ENCODE measurements around the gene FAM120AOS.

The FAM120AOS gene

DNA sequence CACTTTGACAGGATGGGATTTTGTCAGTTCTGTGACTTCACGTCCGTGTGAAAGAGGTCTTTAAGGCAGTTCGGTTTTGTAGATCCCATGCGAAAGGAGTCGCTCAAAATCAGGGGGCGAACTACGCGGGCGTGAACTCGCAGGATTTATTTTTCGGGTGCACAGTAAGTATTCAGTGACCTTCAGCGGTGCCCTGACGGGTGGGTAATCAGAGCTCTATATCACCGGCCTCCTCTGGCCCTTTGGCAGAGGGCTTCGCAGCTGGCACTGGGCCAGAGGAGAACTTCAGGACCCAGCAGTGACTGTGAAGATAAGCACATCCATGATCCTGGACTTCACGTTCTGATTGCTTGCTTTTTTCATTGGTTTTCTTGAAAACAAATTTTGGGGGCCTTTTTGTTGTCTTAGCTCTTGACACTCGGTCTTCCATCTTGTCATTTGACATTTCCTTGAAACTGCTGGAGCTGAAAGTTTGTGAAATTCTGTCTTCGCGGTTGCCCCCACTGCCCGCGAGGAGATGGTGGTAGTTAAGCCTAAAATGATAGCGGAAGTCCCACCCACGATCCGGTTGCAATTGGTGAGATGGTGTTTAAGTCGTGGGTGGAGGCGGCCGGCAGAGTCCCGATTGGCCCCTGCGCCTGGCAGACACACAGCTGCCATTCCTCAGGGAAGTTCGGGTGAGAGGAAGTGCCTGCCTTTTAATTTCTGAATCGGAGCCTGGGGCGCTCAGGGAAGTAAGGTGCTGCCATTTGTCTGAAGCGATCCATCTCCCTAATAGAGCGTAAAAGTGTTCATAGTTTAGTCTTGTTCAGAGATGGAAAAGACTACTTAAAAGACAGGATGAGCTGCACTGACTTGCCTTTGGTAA, at the start of gene FAM120AOS:
Gene FAM120AOS (minus strand): TSS at position 535 of the 868 bp plus-strand sequence. CDS start 872 bp downstream, outside the sequence.
- DNase-seq (ENCODE audit: low spot score) = peak; percentile 98

DNA sequence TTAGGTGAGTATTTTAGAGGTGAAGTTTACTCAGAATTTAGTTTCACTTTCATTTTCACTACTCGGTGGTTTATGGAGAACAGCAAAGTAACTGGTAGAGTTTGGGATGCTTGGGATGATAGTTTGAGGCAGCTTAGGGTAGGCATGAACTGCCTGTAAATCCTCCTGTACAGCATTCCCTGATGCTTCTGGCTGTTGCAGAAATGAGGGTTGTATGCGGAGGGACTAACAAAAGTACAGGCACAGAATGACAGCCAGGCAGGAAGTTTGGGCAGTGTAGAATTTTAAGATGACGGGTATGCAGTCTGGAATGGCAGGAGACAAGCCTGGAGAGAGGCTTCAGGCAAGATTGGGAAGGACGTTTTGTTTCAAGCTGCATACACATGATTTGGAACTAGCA, 48.0 kb upstream of the FAM120AOS start:
- DNase-seq (ENCODE audit: low spot score) = no peak

DNA sequence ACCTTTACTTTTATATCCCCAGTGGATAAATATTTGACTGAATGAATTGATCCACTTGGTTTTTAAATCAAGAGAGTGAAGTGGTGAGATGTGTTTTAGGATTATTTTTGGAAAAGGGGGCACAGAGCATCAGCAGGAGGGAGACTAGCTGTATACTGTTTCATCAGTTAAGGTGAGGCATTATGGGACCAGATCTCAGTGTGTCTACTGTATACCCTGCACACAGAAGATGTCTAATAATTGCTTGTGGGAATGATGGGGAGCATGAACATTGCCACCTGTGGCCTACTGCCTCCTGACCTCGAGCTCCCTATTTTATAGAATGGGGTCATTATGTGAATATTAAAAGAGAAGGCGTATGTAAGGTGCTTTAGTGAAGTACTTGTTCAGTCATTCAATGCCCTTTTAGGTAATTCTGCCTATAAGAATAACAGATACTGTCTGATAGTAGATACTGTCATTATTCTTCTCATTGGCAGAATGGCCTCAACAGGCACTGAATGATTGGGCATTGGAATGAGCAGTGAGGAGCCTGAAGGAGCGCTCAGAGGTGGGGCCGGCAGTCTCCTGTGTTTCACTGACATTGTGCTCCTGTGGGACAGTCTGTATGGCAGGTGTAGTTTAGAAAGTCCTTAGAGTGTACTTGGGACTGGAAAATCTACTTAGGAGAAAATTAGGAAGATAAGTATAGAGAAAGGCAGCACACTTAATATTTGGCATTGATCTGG, 47.4 kb upstream of the FAM120AOS start:
- no peak for DNase-seq (ENCODE audit: low spot score)

DNA sequence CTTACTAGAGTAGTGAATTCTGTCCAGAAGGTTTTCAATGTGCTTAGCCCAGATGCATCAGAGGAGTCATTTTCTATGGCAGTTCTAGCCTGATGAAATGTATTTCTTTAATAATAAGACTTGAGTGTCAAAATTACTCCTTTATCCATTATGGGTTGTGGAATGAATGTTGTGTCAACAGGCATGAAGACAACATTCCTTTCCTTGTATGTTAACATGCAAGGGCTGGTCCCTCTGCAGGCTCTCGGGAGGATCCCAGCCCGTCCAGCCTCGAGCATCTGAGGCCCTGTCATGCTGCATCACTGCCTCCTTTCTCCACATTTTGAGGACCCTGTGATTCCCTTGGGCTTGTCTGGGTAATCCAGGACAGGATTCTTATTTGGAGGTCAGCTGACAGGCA, 42.9 kb upstream of the FAM120AOS start:
- DNase-seq (ENCODE audit: low spot score) = no peak

DNA sequence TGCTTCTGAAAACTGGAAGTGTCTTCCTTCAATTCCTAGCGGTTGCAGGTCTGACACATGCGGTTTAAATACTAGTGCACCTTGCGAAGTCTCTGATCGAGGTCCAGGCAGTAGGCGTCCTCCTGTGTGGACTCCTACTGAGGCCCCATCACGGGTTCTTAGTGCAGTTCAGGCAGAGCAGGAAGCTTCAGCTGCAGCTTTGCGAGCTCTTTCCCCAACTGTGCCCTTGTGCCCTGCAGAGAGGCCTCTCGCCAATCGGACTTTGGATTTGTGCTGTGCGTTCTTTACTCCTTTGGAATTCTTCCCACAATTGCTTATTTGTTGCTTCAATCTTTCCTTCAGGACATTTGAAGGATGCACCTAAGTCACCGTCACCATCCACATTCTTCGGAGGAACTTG, 40.6 kb upstream of the FAM120AOS start:
- no peak for DNase-seq (ENCODE audit: low spot score)

DNA sequence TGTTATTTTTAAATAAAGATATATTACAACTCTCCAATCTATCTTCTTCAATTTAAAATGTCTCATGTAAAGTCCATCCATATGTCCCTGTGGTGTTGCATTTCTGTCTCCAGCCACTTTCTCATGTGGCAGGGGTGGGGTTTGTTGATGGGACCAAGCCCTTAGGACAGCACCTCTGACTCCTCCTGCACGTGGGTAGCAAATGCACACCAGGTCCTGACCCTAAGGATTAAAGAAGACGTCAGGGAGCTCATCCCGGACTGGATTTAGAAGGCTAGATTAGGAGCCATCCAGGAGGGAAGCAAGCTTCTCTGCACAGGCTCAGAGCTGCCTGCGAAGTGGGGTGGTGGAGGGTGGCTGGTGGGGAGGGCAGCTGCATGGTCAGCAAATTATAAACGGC, 38.9 kb upstream of the FAM120AOS start:
- DNase-seq (ENCODE audit: low spot score) = no peak

DNA sequence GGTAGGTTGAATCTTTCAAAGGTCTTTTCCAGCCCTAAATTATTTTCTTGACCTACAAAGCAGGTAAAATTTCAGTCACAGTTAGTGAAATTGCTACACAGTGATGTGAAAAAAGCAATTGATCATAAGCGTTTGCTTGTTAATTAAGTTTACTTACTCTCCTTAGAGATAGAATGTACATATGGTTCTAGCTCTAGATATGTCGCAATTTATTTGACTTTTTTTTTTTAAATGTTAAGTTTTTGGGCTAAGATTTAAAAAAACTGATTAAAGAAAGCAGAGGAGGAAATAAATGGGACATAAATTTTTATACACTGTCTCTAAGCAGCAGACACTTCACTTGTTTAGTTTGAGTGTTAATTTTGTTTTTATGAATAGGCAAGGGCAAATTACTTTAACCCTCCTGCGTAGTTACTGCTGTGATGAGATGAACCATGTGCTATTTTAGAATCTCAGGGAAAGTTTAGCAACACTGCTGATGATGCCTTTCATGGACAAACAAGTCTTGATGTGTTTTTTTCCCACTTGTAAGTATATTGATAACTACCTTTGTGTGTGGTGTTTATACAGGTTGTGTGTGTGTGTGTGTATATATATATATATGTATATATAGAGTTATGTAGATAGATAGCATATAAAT, 38.3 kb upstream of the FAM120AOS start:
- no peak for DNase-seq (ENCODE audit: low spot score)

DNA sequence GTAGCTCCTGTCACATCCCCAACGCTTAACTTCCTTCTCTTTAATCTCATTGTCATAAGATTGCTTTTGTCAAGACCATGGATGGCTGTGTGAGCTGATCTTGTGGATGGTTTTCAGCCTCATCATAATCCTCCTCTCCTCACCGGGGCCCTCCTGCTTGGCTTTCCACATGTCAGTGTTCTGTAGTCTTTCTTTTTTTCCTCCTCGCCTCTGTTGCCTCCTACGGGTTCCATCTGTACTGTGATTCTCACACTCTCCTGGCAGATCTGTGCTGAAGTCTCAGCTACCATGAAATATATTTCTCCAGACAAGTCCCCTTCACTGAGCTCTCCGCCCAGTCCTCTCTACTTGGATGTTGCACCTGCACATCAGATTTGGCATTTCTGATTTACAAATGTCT, 34.9 kb upstream of the FAM120AOS start:
- DNase-seq (ENCODE audit: low spot score) = no peak

DNA sequence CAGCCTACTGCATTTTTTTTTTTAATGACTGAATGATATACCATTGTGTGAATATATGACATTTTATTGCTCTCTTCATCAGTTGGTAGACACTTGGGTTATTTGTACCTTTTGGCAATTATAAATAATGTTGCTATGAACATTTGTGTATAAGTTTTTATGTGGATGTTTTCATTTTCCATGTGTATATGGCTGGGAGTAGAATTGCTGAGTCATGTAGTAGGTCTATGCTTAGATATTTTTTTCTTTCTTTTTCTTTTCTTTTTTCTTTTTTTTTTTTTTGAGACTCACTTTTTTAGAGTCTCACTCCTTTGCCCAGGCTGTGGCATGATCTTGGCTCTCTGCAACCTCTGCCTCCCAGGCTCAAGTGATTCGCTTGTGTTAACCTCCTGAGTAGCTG, 32.9 kb upstream of the FAM120AOS start:
- no peak for DNase-seq (ENCODE audit: low spot score)

DNA sequence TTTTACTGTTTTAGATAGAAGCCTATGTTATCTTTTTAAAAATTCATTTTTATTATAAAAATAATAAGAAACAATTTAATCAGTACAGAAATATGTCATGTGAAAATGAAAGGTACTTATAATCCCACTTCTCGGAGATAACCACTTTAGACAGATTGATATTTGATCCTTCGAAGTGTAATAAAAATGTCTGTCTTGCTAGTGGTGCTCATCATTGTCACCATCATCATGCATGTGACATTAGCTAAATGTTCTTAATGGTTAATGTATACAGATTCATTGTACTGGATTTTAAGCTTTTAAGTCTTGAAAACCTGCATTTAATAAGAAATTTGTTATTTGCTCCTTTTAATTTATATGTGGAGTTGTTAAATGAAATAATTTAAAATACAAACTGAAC, 30.1 kb upstream of the FAM120AOS start:
- DNase-seq (ENCODE audit: low spot score) = no peak

DNA sequence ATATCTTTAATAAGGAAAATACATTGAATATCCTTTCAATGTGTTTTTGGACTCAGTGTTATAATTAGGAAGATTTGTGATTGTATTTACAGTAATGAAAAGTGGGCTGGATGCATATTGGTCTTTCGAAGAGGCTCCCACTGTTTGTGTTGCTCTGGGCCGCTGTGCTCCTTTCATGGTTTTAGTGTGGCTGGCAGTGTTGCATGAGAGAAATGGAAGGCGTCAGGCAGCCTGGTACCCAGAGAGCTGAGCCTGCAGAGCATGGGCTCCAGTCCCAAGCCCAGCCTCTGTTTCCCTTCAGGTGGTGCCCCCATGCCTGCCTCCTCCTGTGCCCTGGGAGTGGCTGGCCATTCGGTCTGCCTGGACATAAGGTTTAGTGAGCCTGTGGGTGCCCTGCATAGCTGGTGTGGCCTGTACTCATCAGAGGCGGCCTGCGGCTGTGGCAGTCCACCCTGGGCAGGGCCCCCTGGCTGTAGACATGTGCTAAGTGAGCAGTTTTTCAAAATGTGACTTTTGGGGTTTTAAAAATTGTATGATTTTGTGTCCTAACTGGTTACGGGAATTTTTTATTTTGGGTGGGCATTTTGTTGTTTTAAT, 27.4 kb upstream of the FAM120AOS start:
- no peak for DNase-seq (ENCODE audit: low spot score)

DNA sequence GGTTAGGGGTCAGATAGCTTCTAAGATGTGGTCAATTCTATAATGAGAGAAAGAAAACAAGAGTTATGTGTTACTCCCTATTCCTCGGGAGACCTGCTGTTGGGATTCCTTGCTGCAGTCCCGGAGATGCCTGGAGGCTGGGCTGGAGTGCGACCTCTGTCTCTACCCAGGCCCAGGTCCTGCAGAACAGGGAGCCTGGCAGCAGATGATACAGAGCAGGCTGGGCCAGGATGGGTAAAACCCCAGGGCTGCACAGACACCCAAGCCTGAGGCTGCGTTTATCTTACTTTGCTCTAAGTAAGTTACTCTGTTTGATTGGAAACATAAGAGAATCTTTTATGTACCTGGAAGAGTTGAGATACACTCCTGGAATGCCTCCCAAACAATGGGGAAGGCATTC, 26.9 kb upstream of the FAM120AOS start:
- no peak for DNase-seq (ENCODE audit: low spot score)

DNA sequence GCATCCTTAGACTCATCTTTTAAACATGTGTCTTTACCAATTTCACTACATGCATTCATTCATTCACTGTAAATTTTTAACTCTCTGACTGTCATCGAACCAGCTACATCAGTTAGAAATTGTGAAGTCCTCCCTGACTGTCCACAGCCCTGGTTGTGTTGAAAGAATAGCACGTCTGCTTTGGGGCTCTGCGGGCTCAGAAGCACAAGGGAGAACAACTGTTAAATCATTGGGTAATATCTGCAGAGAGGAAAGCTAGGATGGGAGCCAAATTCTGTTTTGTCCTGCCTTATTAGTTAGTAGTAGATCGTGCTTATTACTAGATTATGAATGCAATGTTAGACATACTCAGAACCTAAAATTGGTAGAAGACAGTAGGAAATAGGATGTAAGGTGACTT, 26.3 kb upstream of the FAM120AOS start:
- DNase-seq (ENCODE audit: low spot score) = no peak

DNA sequence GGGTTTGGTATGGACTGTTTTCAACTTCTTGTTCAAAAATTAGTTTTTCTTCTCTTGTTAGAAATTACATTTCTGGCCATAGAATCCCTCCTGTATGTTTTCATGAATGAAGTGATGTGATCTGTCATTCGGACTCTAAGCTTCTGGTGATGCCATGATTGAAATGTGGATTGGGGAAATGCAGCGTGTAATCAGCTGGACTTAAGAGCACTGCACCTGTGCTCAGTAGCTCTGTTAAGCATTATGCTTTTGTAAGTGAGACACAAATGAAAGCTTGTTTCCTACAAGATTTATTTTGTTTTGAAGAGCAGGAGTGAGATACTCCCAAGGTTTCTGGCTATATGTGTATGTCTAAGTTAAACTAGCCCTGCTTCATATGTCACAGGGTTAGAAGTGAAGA, 24.0 kb upstream of the FAM120AOS start:
- no peak for DNase-seq (ENCODE audit: low spot score)

DNA sequence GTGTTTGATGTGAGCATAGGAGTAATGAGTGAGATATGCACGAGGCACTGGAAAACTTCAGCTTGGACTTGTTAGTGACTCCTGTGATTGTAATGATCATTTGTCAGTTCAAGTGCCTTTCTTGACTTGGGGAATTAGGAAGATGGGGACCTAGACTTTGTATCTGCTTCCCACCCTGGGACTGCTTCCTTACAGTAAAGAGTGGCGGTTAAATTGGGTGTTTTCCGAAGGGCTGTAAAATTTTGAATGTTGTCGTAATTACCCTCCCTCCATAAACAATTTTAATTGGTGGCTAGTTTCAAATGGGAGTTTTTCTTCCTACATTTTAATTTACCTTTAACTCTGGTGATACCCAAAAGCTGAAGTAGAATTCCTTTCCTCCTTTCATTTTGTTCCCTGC, 23.5 kb upstream of the FAM120AOS start:
- no peak for DNase-seq (ENCODE audit: low spot score)

DNA sequence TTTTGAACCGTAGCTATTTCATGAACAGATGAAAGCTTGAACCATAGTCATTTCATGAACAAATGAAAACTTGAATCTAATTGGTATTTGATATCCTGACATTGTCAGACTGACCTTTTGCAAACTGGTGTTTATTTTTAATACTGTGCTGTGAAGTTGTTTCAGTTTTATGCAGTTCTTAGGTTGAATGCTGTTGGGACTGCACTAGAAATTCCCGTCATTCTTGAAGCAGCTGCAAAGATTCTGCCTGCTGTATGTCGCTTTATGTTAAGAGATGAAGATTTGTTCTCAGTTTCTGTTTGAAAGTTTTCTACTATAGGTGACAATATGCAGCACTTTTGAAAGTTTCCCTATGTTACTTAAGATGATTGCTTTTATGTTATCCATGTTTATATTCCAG, 22.5 kb upstream of the FAM120AOS start:
- no peak for DNase-seq (ENCODE audit: low spot score)

DNA sequence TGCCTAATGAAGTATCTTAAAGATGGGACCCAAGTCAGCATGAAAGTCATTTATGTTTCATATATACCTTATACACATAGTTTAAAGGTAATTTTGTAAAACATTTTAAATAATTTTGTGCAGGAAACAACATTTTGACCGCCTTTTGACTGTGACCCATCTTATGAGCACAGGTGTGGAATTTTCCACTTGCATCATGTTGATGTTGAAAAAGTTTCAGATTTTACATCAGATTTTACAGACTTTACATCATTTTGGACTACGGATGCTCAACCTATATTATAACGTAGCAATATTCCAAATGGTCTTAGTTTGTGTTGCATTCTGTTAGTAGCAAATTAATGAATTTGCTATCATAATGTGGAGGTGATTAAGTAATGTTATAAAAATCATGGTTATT, 21.7 kb upstream of the FAM120AOS start:
- DNase-seq (ENCODE audit: low spot score) = no peak

DNA sequence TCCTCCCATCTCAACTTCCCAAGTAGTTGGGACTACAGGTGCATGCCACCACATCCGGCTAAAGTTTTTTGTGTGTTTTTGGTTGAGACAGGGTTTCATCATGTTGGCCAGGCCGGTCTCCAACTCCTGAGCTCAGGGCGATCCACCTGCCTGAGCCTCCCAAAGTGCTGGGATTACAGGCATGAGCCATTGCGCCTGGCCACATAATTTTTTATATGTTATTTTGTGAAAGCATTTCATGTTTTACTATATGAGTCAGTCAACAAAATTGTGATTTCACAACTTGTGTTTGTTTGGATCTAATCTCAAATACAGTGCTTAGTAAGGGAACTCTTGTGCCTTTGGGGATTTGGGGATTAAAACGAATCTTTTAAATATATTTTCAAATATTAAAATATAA, 20.0 kb upstream of the FAM120AOS start:
- DNase-seq (ENCODE audit: low spot score) = no peak

DNA sequence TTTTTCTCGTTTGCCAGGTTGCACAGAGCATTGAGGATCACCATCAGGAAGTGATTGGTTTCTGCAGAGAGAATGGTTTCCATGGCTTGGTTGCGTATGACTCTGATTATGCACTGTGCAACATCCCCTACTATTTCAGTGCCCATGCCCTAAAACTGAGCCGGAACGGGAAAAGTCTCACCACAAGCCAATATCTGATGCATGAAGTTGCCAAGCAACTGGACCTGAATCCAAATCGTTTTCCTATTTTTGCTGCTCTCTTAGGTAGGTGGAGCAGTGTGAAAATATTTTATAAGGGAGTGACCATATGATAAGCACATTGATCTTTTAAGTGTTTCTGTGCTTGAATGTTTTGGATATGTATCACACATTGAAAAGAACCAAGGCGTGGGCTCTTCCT, 17.7 kb upstream of the FAM120AOS start:
- DNase-seq (ENCODE audit: low spot score) = no peak

DNA sequence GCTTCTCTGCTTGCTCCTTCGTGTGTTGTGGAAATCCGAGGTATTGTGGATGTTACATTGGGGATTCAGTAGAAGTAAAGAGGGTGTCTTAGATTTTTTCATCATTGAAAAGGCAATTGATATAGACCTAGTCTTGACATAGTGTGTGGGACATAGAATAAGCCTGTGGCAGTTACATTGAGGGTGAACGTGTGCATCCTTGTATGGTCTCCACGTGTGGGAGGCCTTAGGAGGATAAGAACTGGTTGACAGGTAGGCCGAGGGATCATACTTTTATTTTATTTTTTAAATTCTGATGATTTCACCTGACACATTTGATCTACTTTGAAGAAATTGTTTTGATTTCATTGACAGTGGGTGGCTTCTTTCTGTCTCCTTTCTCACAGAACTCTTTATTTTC, 17.0 kb upstream of the FAM120AOS start:
- DNase-seq (ENCODE audit: low spot score) = no peak

DNA sequence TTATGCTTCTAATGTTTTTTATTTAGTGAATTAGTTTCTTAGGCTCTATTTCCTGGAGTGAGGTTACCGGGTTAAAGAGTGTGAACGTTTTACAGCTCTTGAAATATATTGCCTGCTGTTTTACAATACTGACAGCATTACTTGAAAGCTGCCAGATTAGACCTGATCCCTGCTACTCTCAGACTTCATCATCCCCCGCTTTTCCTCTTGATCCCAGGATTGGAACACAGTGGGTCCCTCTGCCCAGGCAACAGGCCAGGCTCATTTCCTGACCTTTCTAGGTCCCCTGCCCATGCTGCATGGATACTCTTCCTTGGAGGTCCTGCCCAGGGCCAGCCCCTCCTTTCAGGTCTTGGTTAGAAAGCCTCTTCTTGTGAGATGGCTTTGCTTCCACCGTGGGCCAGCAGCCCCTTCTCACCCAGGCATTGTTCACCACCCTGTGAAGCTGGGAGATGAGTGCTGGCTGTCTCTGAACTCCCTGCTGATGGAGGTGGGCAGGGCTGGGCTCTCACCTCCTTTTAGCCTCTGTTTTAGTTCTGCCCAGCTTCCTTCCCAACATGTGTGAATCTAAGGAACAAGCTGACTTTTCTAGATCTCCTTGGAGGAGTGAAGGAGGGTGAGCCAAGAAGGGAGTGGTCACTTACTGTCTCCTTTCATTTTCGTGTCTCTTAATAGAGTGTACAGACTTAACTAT, 15.5 kb upstream of the FAM120AOS start:
- peak; percentile 31 for DNase-seq (ENCODE audit: low spot score)

DNA sequence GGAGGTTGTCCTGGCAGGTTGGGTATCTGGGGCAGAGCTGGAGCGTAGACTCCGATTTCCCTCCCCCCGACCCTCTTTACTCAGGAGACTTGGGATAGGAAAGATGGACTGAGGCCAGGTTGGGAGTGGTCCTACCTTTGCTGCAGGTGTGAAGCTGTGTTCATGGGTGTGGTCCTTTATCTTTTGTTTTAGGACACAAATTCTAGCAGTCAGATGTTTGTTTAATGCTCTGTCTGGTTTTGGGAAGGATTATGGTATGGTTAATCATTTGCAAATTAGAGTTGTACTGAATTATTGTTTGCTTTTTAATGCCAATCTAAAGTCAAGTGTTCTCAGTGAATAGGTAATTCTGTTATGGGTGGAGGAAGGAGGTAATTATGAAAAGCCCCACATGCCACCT, 14.1 kb upstream of the FAM120AOS start:
- no peak for DNase-seq (ENCODE audit: low spot score)
